Upper lobe of right lung (tissue), 1 donor: Measurements from ENCODE around the gene CEBPG. TPM values are rescaled to one million over a fixed set of nuclear protein-coding genes. Genes with fewer than 3 reads are reported as not detected.

Experiments used
- ATAC-seq: fragments of 200-7000 bp; cut with Tn5 transposase; one replicate; pipeline ENCODE4 v1.9.1; 2020; ENCODE audit warnings: mild to moderate bottlenecking, moderate library complexity
- DNase-seq: peaks from one replicate; pipeline ENCODE4 v3.0.0-alpha.2; 2020
- H3K27ac ChIP-seq: fragments of 200-600 bp; one replicate; pipeline ENCODE4 v1.8.0; 2022
- H3K27me3 ChIP-seq: fragments of 200-600 bp; one replicate; pipeline ENCODE4 v1.8.0; 2022; ENCODE audit warnings: mild to moderate bottlenecking
- H3K36me3 ChIP-seq: fragments of 200-600 bp; one replicate; pipeline ENCODE4 v1.8.0; 2022
- H3K4me1 ChIP-seq: fragments of 200-600 bp; one replicate; pipeline ENCODE4 v1.8.0; 2022
- H3K4me3 ChIP-seq: fragments of 200-600 bp; one replicate; pipeline ENCODE4 v1.8.0; 2022; ENCODE audit warnings: mild to moderate bottlenecking
- H3K9me3 ChIP-seq: fragments of 200-600 bp; one replicate; pipeline ENCODE4 v1.8.0; 2022
- intact Hi-C: fragments of 100-400 bp; cut with DNase I; formaldehyde crosslinking; loops from one replicate; pipeline ENCODE4 v1.11.0; 2022
- total RNA-seq: library from RNA; stranded (reverse); fragmentation: NEBNext Ultra II Directional; extraction: Animal tissue kit (Norgen Biotek cat#: 25700); gene quantifications from one replicate; pipeline ENCODE4 v1.2.1, GENCODE V29; 2021
- TF ChIP-seq, protein P1 (sequence below): fragments of 200-600 bp; IDR thresholded peaks from one replicate; pipeline ENCODE4 v1.8.0; 2022; ENCODE audit warnings: antibody characterized with exemption
- donor health status: DM: no; HTN: yes; CAD: no; lungs with severe emphysema.

CEBPG gene
- total RNA-seq, 1 donor from 2014 or later, result 32.3 TPM

- H3K4me1 ChIP-seq, result no peaks in the 10 kb centered on the region
- peaks cover 1% of the 10 kb centered on the region for H3K36me3 ChIP-seq
- H3K9me3 ChIP-seq, result no peaks in the 10 kb centered on the region
- TF ChIP-seq, protein P1, sequence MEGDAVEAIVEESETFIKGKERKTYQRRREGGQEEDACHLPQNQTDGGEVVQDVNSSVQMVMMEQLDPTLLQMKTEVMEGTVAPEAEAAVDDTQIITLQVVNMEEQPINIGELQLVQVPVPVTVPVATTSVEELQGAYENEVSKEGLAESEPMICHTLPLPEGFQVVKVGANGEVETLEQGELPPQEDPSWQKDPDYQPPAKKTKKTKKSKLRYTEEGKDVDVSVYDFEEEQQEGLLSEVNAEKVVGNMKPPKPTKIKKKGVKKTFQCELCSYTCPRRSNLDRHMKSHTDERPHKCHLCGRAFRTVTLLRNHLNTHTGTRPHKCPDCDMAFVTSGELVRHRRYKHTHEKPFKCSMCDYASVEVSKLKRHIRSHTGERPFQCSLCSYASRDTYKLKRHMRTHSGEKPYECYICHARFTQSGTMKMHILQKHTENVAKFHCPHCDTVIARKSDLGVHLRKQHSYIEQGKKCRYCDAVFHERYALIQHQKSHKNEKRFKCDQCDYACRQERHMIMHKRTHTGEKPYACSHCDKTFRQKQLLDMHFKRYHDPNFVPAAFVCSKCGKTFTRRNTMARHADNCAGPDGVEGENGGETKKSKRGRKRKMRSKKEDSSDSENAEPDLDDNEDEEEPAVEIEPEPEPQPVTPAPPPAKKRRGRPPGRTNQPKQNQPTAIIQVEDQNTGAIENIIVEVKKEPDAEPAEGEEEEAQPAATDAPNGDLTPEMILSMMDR, result peak; percentile 58
- no peaks in the 10 kb centered on the region for H3K27me3 ChIP-seq
- intact Hi-C loops, result no loop called here
- H3K27ac ChIP-seq, result no peak overlapping the region
- H3K4me3 ChIP-seq, result no peak overlapping the region
- DNase-seq (no peak), ATAC-seq (peak; percentile 63)
These were observed 43.1 kb downstream of the CEBPG start for GRCh38 chr19:33416307-33417215.

GRCh38 chr19:33417751-33418150 lies 44.2 kb downstream of the CEBPG start:
- no peaks in the 10 kb centered on the region for H3K4me1 ChIP-seq
- no peaks in the 10 kb centered on the region for H3K36me3 ChIP-seq
- ATAC-seq (no peak), DNase-seq (no peak)
- no peak overlapping the region for H3K27ac ChIP-seq
- H3K4me3 ChIP-seq, result no peak overlapping the region
- no peaks in the 10 kb centered on the region for H3K9me3 ChIP-seq
- intact Hi-C loops, result no loop called here
- H3K27me3 ChIP-seq, result no peaks in the 10 kb centered on the region
- TF ChIP-seq, protein P1, result no peak

DNA sequence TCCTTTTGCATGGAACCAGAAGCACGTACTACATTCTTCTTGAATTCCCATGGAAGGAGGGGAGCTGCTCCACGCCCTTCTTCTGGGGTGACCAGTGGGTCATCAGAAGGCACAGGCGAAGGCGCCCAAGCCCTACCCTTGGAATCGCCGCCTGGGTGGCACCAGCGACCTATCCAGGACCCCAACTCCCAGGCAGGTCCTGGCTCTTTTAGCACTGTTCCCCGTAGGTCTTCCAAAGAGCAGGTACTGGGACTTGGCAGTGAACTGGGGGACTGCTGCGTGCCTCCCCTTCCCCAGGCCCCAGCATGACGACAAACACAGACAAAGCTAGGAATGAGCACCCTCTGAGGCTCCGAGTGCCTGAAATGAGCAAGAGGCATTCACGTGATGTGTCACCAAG lies 45.0 kb downstream of the CEBPG start:
- intact Hi-C loops, result no loop called here
- no peaks in the 10 kb centered on the region for H3K4me1 ChIP-seq
- H3K27ac ChIP-seq, result no peak overlapping the region
- no peaks in the 10 kb centered on the region for H3K27me3 ChIP-seq
- H3K4me3 ChIP-seq, result no peak overlapping the region
- DNase-seq (no peak), ATAC-seq (no peak)
- no peaks in the 10 kb centered on the region for H3K36me3 ChIP-seq
- H3K9me3 ChIP-seq, result no peaks in the 10 kb centered on the region
- TF ChIP-seq, protein P1, result no peak

DNA sequence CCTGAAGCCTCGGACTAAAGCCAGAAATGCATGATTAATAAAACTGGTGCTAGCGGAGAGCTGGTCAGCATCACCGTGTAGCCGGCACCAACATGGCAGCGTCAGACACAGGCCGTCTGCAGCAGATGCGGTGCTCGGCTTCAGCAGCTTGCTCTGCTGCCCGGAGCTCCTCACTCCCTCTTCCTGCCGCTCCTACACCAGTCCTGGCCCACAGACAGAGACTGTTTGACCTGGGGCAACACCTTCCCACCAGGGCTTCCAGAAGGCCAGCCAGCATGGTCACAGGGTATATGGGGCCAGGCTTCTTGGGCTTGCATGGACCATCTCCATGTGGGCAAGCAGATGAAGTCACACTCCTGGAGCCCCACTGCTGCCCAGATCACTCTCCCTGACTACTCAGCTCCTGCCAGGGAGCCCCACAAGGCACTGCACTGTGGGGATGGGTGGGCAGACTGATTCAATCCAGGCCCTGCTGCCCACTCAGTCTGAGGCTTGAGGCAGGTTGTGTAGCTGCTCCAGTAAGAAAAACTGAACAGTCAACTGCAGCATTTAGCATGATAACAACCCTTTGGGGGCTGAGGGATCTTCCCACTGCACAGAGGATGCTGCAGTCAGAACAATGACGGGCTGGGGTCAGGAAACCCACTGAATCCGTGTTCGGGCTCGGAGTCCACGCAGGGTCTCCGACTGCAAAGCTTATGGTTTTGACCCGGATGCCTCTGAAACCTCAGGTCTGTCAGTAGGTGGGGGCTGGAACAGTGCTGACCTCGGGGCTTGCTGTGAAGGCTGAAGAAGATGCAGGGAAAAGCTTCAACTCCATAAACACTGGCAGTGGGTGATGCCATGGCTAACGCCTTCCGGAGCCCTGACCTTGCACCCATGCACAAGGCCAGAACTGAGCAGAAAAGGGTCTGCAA lies 45.6 kb downstream of the CEBPG start:
- Histone ChIP-seq H3K27ac (no peak overlapping the region), H3K4me3 (no peak overlapping the region), H3K4me1 (no peaks in the 10 kb centered on the region), H3K27me3 (no peaks in the 10 kb centered on the region), H3K36me3 (no peaks in the 10 kb centered on the region), H3K9me3 (no peaks in the 10 kb centered on the region)
- ATAC-seq (no peak), DNase-seq (no peak)
- TF ChIP-seq, protein P1, result no peak
- intact Hi-C loops, result no loop called here

- no peak overlapping the region for H3K27ac ChIP-seq
- H3K4me3 ChIP-seq, result no peak overlapping the region
- TF ChIP-seq, protein P1, result no peak
- no peaks in the 10 kb centered on the region for H3K36me3 ChIP-seq
- no peaks in the 10 kb centered on the region for H3K4me1 ChIP-seq
- no peaks in the 10 kb centered on the region for H3K27me3 ChIP-seq
- intact Hi-C loops, result no loop called here
- ATAC-seq (no peak), DNase-seq (no peak)
- no peaks in the 10 kb centered on the region for H3K9me3 ChIP-seq
These were observed 46.2 kb downstream of the CEBPG start for GRCh38 chr19:33419788-33420130.
